ENCODE measurements around the gene ARHGAP24.

GRCh38 chr4:85759388-85759787 lies 284.4 kb downstream of the ARHGAP24 start:
- no peak for TF ChIP-seq CTCF (conservative IDR thresholded peaks at IDR 0.05)
- TF ChIP-seq ZFX (IDR thresholded peaks at IDR 0.05): no peak
